ENCODE measurements around the gene GADD45A. TPM values are rescaled to one million over a fixed set of nuclear protein-coding genes. Genes with fewer than 3 reads are reported as not detected.
"Not testable (repeated sequence)": the region's sequence is repeated elsewhere in the genome, so short reads cannot be mapped to it uniquely, and the experiment has no call there.

Gene GADD45A
- total RNA-seq, 1 donor from 2014 or later = 11.0 TPM

DNA sequence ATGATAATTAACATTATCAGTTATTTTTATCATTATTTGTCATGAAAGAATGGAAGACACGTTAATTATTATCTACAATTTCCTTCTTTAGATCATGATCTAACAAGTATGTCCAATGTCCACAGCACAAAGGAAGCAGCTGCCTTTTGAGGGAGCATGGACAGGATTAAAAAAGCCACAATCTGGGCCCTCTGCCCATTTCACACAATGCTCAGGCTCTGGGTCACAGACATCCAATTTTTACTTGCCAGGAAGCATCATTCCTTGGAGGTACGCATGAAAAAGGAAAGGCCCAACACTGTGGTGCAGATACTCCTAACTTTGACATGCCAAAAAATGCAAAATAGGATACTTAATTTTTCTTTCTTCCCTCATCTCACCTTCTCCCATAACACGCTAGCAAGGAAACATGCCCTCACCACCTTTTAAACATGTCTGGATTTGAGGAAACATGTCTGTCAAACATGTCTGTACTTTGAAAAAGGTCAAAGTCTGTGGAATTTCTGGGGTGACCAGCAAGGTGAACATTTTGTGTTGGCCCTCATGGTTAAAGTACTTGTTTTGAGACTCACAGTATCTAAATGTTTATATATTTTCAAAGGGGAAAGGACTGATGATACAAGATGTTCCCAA lies 40.0 kb downstream of the GADD45A start:
- Histone ChIP-seq H3K9me3 (ENCODE audit: control insufficient read depth in 3 of 3, low read length in 3 of 3) (no peaks in the 10 kb centered on the region), H3K4me1 (ENCODE audit: control insufficient read depth in 3 of 3, insufficient read depth in 3 of 3, low read length in 3 of 3) (peaks cover 8 to 12% (median 9%) of the 10 kb centered on the region in 3 donors), H3K4me3 (ENCODE audit: low read length in 3 of 3) (no peak overlapping the region), H3K36me3 (ENCODE audit: control insufficient read depth in 3 of 3, insufficient read depth in 3 of 3, low read length in 3 of 3) (no peaks in the 10 kb centered on the region), H3K27me3 (ENCODE audit: control insufficient read depth in 3 of 3, insufficient read depth in 3 of 3, low read length in 3 of 3) (no peaks in the 10 kb centered on the region), H3K27ac (ENCODE audit: low read depth, low read length) (peak overlapping the region; percentile 5), H3K9ac (ENCODE audit: low read depth in 1 of 3, low read length in 3 of 3) (no peak overlapping the region)

DNA sequence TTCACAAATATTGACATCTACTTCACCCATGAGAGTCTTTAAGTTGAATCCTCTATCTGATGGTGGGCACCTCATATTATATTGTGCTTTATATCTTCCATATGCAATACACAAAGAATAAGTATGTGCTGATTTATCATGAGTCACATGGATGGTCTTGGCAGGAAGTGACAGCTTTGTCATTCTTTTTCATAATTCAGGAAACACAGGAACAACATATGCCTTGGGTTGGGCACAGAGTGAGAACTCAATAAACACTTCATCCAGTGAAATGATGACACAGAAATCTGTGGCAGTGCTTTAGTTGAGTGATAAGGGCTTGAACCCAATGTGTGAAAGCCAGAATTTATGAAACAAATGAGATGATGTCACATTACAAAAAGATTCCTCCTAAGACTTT lies 41.2 kb downstream of the GADD45A start:
- no peak overlapping the region for H3K27ac ChIP-seq (ENCODE audit: low read depth, low read length)
- H3K9ac ChIP-seq (ENCODE audit: low read depth in 1 of 3, low read length in 3 of 3) = no peak overlapping the region
- no peaks in the 10 kb centered on the region for H3K36me3 ChIP-seq (ENCODE audit: control insufficient read depth in 3 of 3, insufficient read depth in 3 of 3, low read length in 3 of 3)
- no peaks in the 10 kb centered on the region for H3K27me3 ChIP-seq (ENCODE audit: control insufficient read depth in 3 of 3, insufficient read depth in 3 of 3, low read length in 3 of 3)
- no peaks in the 10 kb centered on the region for H3K9me3 ChIP-seq (ENCODE audit: control insufficient read depth in 3 of 3, low read length in 3 of 3)
- peaks cover 8 to 12% (median 9%) of the 10 kb centered on the region in 3 donors for H3K4me1 ChIP-seq (ENCODE audit: control insufficient read depth in 3 of 3, insufficient read depth in 3 of 3, low read length in 3 of 3)
- H3K4me3 ChIP-seq (ENCODE audit: low read length in 3 of 3) = no peak overlapping the region

DNA sequence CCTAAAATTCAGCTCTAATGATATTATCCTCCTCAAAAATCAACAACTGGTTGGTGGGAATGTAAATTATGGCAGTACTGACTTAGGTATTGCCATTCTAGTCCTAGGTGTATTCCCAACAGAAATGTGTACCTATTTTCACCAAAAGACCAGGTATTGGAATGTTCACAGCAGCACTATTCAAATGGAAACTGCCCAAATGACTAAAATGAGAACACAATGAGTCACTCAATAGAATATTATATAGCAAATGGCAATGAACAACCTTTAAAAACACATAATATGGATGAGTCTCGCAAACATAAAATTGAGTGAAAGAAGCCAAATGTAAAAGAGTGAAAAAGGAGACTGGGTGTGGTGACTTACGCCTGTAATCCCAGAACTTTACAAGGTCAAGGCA lies 44.9 kb downstream of the GADD45A start:
- no peaks in the 10 kb centered on the region for H3K9me3 ChIP-seq (ENCODE audit: control insufficient read depth in 3 of 3, low read length in 3 of 3)
- no peak overlapping the region for H3K9ac ChIP-seq (ENCODE audit: low read depth in 1 of 3, low read length in 3 of 3)
- H3K4me3 ChIP-seq (ENCODE audit: low read length in 3 of 3) = no peak overlapping the region
- no peak overlapping the region for H3K27ac ChIP-seq (ENCODE audit: low read depth, low read length)
- peaks cover 9 to 20% (median 12%) of the 10 kb centered on the region in 3 donors for H3K4me1 ChIP-seq (ENCODE audit: control insufficient read depth in 3 of 3, insufficient read depth in 3 of 3, low read length in 3 of 3)
- no peaks in the 10 kb centered on the region for H3K36me3 ChIP-seq (ENCODE audit: control insufficient read depth in 3 of 3, insufficient read depth in 3 of 3, low read length in 3 of 3)
- no peaks in the 10 kb centered on the region for H3K27me3 ChIP-seq (ENCODE audit: control insufficient read depth in 3 of 3, insufficient read depth in 3 of 3, low read length in 3 of 3)

- not testable (repeated sequence) for H3K36me3 ChIP-seq (ENCODE audit: control insufficient read depth in 3 of 3, insufficient read depth in 3 of 3, low read length in 3 of 3); H3K27ac ChIP-seq (ENCODE audit: low read depth, low read length); H3K4me3 ChIP-seq (ENCODE audit: low read length in 3 of 3); H3K9me3 ChIP-seq (ENCODE audit: control insufficient read depth in 3 of 3, low read length in 3 of 3); H3K27me3 ChIP-seq (ENCODE audit: control insufficient read depth in 3 of 3, insufficient read depth in 3 of 3, low read length in 3 of 3); H3K9ac ChIP-seq (ENCODE audit: low read depth in 1 of 3, low read length in 3 of 3)
- H3K4me1 ChIP-seq (ENCODE audit: control insufficient read depth in 3 of 3, insufficient read depth in 3 of 3, low read length in 3 of 3) = peaks cover 9 to 17% (median 9%) of the 10 kb centered on the region in 3 donors
Measured at GRCh38 chr1:67730312-67730711, 45.3 kb downstream of the GADD45A start.

GRCh38 chr1:67731322-67731721 lies 46.3 kb downstream of the GADD45A start:
- Histone ChIP-seq H3K9me3 (ENCODE audit: control insufficient read depth in 3 of 3, low read length in 3 of 3) (no peaks in the 10 kb centered on the region), H3K27me3 (ENCODE audit: control insufficient read depth in 3 of 3, insufficient read depth in 3 of 3, low read length in 3 of 3) (no peaks in the 10 kb centered on the region), H3K4me1 (ENCODE audit: control insufficient read depth in 3 of 3, insufficient read depth in 3 of 3, low read length in 3 of 3) (peaks cover 15 to 24% (median 15%) of the 10 kb centered on the region in 3 donors), H3K9ac (ENCODE audit: low read depth in 1 of 3, low read length in 3 of 3) (no peak overlapping the region), H3K36me3 (ENCODE audit: control insufficient read depth in 3 of 3, insufficient read depth in 3 of 3, low read length in 3 of 3) (no peaks in the 10 kb centered on the region), H3K4me3 (ENCODE audit: low read length in 3 of 3) (no peak overlapping the region), H3K27ac (ENCODE audit: low read depth, low read length) (no peak overlapping the region)

DNA sequence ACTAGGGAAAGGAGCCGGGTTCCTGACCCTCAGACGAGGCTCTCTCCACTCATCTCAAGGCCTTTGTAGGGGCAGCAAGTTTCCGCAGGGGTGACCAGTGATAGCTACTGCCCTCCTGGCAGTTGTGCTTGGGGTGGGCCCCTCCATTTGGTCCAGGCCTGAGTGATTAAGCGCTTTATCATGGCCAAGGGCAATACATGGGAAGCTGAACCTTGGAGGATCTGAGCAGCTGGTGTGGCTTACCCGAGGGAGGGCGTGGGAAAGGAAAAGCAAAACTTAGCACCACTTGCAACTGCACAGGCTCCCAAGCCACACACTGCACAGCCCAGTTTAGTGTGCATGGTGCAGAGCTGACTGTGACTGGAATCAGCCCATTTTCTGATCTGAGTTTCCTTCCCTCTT lies 47.8 kb downstream of the GADD45A start:
- Histone ChIP-seq H3K27me3 (ENCODE audit: control insufficient read depth in 3 of 3, insufficient read depth in 3 of 3, low read length in 3 of 3) (no peaks in the 10 kb centered on the region), H3K36me3 (ENCODE audit: control insufficient read depth in 3 of 3, insufficient read depth in 3 of 3, low read length in 3 of 3) (no peaks in the 10 kb centered on the region), H3K27ac (ENCODE audit: low read depth, low read length) (peak overlapping the region; percentile 20), H3K4me1 (ENCODE audit: control insufficient read depth in 3 of 3, insufficient read depth in 3 of 3, low read length in 3 of 3) (peaks cover 20 to 29% (median 20%) of the 10 kb centered on the region in 3 donors), H3K9ac (ENCODE audit: low read depth in 1 of 3, low read length in 3 of 3) (no peak overlapping the region), H3K4me3 (ENCODE audit: low read length in 3 of 3) (no peak overlapping the region), H3K9me3 (ENCODE audit: control insufficient read depth in 3 of 3, low read length in 3 of 3) (no peaks in the 10 kb centered on the region)

GRCh38 chr1:67733681-67734322 lies 48.8 kb downstream of the GADD45A start:
- Histone ChIP-seq H3K4me1 (ENCODE audit: control insufficient read depth in 3 of 3, insufficient read depth in 3 of 3, low read length in 3 of 3) (peaks cover 20 to 29% (median 20%) of the 10 kb centered on the region in 3 donors), H3K9me3 (ENCODE audit: control insufficient read depth in 3 of 3, low read length in 3 of 3) (no peaks in the 10 kb centered on the region), H3K4me3 (ENCODE audit: low read length in 3 of 3) (no peak overlapping the region), H3K27ac (ENCODE audit: low read depth, low read length) (no peak overlapping the region), H3K36me3 (ENCODE audit: control insufficient read depth in 3 of 3, insufficient read depth in 3 of 3, low read length in 3 of 3) (no peaks in the 10 kb centered on the region), H3K9ac (ENCODE audit: low read depth in 1 of 3, low read length in 3 of 3) (no peak overlapping the region), H3K27me3 (ENCODE audit: control insufficient read depth in 3 of 3, insufficient read depth in 3 of 3, low read length in 3 of 3) (no peaks in the 10 kb centered on the region)

DNA sequence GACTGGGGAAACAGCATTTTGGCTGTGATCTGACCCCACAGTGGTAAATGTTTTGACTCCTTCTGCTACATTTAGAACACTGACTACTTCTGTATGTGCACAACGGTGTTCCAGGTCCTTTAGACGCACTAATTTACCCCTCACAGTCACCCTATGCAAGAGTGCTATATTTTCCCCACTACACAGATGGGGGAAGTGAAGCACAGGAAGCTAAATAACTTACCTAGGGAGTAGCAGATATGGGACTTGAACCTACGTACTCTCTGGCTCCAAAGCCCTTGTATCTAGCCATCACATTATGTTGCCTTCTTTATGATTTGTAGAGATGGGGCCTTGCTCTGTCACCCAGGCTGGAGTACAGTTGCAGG lies 49.3 kb downstream of the GADD45A start:
- no peaks in the 10 kb centered on the region for H3K9me3 ChIP-seq (ENCODE audit: control insufficient read depth in 3 of 3, low read length in 3 of 3)
- no peaks in the 10 kb centered on the region for H3K27me3 ChIP-seq (ENCODE audit: control insufficient read depth in 3 of 3, insufficient read depth in 3 of 3, low read length in 3 of 3)
- H3K4me3 ChIP-seq (ENCODE audit: low read length in 3 of 3) = no peak overlapping the region
- no peak overlapping the region for H3K9ac ChIP-seq (ENCODE audit: low read depth in 1 of 3, low read length in 3 of 3)
- no peaks in the 10 kb centered on the region for H3K36me3 ChIP-seq (ENCODE audit: control insufficient read depth in 3 of 3, insufficient read depth in 3 of 3, low read length in 3 of 3)
- H3K4me1 ChIP-seq (ENCODE audit: control insufficient read depth in 3 of 3, insufficient read depth in 3 of 3, low read length in 3 of 3) = peaks cover 20 to 29% (median 20%) of the 10 kb centered on the region in 3 donors
- no peak overlapping the region for H3K27ac ChIP-seq (ENCODE audit: low read depth, low read length)

- no peak overlapping the region for H3K4me3 ChIP-seq (ENCODE audit: low read length in 3 of 3)
- no peak overlapping the region for H3K9ac ChIP-seq (ENCODE audit: low read depth in 1 of 3, low read length in 3 of 3)
- H3K4me1 ChIP-seq (ENCODE audit: control insufficient read depth in 3 of 3, insufficient read depth in 3 of 3, low read length in 3 of 3) = peaks cover 20 to 29% (median 20%) of the 10 kb centered on the region in 3 donors
- no peaks in the 10 kb centered on the region for H3K9me3 ChIP-seq (ENCODE audit: control insufficient read depth in 3 of 3, low read length in 3 of 3)
- peak overlapping the region; percentile 50 for H3K27ac ChIP-seq (ENCODE audit: low read depth, low read length)
- H3K36me3 ChIP-seq (ENCODE audit: control insufficient read depth in 3 of 3, insufficient read depth in 3 of 3, low read length in 3 of 3) = no peaks in the 10 kb centered on the region
- no peaks in the 10 kb centered on the region for H3K27me3 ChIP-seq (ENCODE audit: control insufficient read depth in 3 of 3, insufficient read depth in 3 of 3, low read length in 3 of 3)
Measured at GRCh38 chr1:67735206-67735605, 50.2 kb downstream of the GADD45A start.

DNA sequence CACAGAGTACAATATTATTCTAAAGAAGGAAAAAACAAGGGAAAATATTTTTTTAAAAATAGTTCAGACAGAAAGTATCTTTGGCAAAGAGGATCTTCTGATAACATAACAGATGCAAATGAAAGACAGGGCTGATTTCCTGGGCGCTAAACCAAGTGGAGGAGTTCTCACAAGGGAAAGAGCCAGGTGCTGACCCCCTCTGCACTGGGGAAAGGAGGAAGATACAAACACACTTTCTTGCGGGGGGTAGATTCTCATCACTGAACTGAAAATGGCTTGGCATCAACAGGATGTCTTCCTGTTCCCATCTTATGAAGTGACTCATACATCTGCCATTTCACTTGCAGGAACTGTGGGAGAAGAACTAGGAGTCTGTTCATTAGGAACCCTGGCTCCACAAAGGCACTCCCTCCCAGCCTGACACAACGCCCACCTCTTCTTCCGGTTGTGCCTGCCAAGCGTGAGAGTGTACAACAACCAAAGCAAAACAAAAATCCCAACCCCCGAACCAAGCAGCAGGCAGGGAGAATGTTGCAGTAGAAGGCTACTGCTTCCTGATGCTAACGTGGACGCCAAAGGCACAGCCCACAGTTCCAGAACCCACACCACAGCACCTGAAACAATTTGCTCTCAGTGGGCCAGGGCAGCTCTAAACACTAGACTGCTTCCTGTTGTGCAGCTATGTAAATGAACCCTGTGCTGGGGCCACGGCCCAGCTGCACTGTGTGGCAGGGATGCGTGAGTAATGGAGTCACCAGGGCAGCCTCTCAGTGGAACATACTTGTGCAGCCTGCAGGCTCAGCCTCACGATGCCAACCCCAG lies 51.0 kb downstream of the GADD45A start:
- Histone ChIP-seq H3K4me3 (ENCODE audit: low read length in 3 of 3) (peak overlapping the region in 1 of 3 donors; percentile 26), H3K36me3 (ENCODE audit: control insufficient read depth in 3 of 3, insufficient read depth in 3 of 3, low read length in 3 of 3) (no peaks in the 10 kb centered on the region), H3K9me3 (ENCODE audit: control insufficient read depth in 3 of 3, low read length in 3 of 3) (no peaks in the 10 kb centered on the region), H3K27me3 (ENCODE audit: control insufficient read depth in 3 of 3, insufficient read depth in 3 of 3, low read length in 3 of 3) (no peaks in the 10 kb centered on the region), H3K9ac (ENCODE audit: low read depth in 1 of 3, low read length in 3 of 3) (peak overlapping the region in 2 of 3 donors; percentile 20 to 30), H3K27ac (ENCODE audit: low read depth, low read length) (peak overlapping the region; percentile 50), H3K4me1 (ENCODE audit: control insufficient read depth in 3 of 3, insufficient read depth in 3 of 3, low read length in 3 of 3) (peaks cover 20 to 30% (median 20%) of the 10 kb centered on the region in 3 donors)
